HepG2 (cell line): Measurements from ENCODE around the gene MAN2B2. TPM values are rescaled to one million over a fixed set of nuclear protein-coding genes. Genes with fewer than 3 reads are reported as not detected.

Experiments used
- GLI4 ChIP-seq: sonication (generic); formaldehyde crosslinking; IDR thresholded peaks from 2 replicates; pipeline ENCODE4 v1.5.1; 2020; ENCODE audit warnings: missing genetic modification reagents, mild to moderate bottlenecking, moderate library complexity, borderline replicate concordance
- GTF2F1 ChIP-seq: fragments of 150-350 bp; IDR thresholded peaks from 2 replicates; pipeline ENCODE4 v1.6.1; 2014; ENCODE audit warnings: low read length
- HMG20A ChIP-seq: IDR thresholded peaks from 2 replicates; pipeline ENCODE4 v1.6.1; 2016; ENCODE audit warnings: borderline replicate concordance
- KLF11 ChIP-seq: IDR thresholded peaks from 2 replicates; pipeline ENCODE4 v1.6.1; 2016; ENCODE audit warnings: missing compliant biosample characterization
- LCORL ChIP-seq, 2 experiments: fragments of 450-650 bp in 1 of 2; sonication (generic) in 1 of 2; formaldehyde crosslinking in 1 of 2; IDR thresholded peaks; 2 replicates each; pipeline versions ENCODE4 v1.5.0 to v1.6.1; 2017 to 2020; ENCODE audit warnings: antibody characterized with exemption in 1 of 2, missing genetic modification reagents in 1 of 2
- MIER3 ChIP-seq: IDR thresholded peaks from 2 replicates; pipeline ENCODE4 v1.6.1; 2016; ENCODE audit warnings: missing compliant biosample characterization, borderline replicate concordance
- PCBP1 ChIP-seq: fragments of 200-400 bp; formaldehyde crosslinking; IDR thresholded peaks from 2 replicates; pipeline ENCODE4 v1.6.1; 2017; ENCODE audit warnings: mild to moderate bottlenecking, low read depth, low read length, borderline replicate concordance
- PHF5A ChIP-seq: IDR thresholded peaks from one replicate; pipeline ENCODE4 v1.6.1; 2018; ENCODE audit warnings: low read depth, missing genetic modification reagents; ENCODE audit not compliant: unreplicated experiment
- RAD51 ChIP-seq: fragments of 450-650 bp; IDR thresholded peaks from 2 replicates; pipeline ENCODE4 v1.6.1; 2016; ENCODE audit warnings: borderline replicate concordance
- RARG ChIP-seq: sonication (generic); formaldehyde crosslinking; IDR thresholded peaks from 2 replicates; pipeline ENCODE4 v1.4.0; 2020; ENCODE audit warnings: low read depth, mild to moderate bottlenecking, missing genetic modification reagents
- SP1 ChIP-seq, 2 experiments: fragments of 450-650 bp in 1 of 2; sonication (generic) in 1 of 2; formaldehyde crosslinking in 1 of 2; IDR thresholded peaks; 2 replicates each; pipeline versions ENCODE4 v1.4.0 to v1.6.1; 2016 to 2020; ENCODE audit warnings: missing genetic modification reagents in 1 of 2
- SP2 ChIP-seq: sonication (generic); formaldehyde crosslinking; IDR thresholded peaks from 2 replicates; pipeline ENCODE4 v1.5.1; 2020; ENCODE audit warnings: mild to moderate bottlenecking, missing genetic modification reagents
- TBX2 ChIP-seq: sonication (generic); formaldehyde crosslinking; IDR thresholded peaks from 2 replicates; pipeline ENCODE4 v1.5.0; 2020; ENCODE audit warnings: missing genetic modification reagents, mild to moderate bottlenecking, borderline replicate concordance
- ZBTB43 ChIP-seq: sonication (generic); formaldehyde crosslinking; conservative IDR thresholded peaks from 2 replicates; pipeline ENCODE4 v1.4.0; 2020; ENCODE audit warnings: missing genetic modification reagents
- ZKSCAN5 ChIP-seq: sonication (generic); formaldehyde crosslinking; IDR thresholded peaks from 2 replicates; pipeline ENCODE4 v1.5.1; 2020; ENCODE audit warnings: mild to moderate bottlenecking, missing genetic modification reagents
- ZNF580 ChIP-seq: IDR thresholded peaks from 2 replicates; pipeline ENCODE4 v1.6.1; 2016; ENCODE audit warnings: low read depth, borderline replicate concordance
- ZNF790 ChIP-seq: sonication (generic); formaldehyde crosslinking; IDR thresholded peaks from 2 replicates; pipeline ENCODE4 v1.8.0; 2022; ENCODE audit warnings: missing genetic modification reagents, mild to moderate bottlenecking, borderline replicate concordance
- ZSCAN25 ChIP-seq: sonication (generic); formaldehyde crosslinking; IDR thresholded peaks from 2 replicates; pipeline ENCODE4 v1.8.0; 2022; ENCODE audit warnings: mild to moderate bottlenecking, missing genetic modification reagents
- polyA plus RNA-seq, 8 experiments: library from polyadenylated mRNA; depleted of rRNA in 3 of 8; stranded (reverse) in 7 of 8; unstranded in 1 of 8; fragments of >200 nt; fragmentation: Illumina TruSeq in 4 of 8; extraction: Trizol in 4 of 8; gene quantifications; 2 replicates each; pipeline versions ENCODE4 v1.2.1 to v1.2.3, GENCODE V29; 2011 to 2016; ENCODE audit warnings: low read depth in 4 of 8, missing spikeins in 1 of 8, mixed read lengths in 1 of 8; ENCODE audit not compliant: insufficient read depth in 1 of 8
- total RNA-seq, 5 experiments: library from RNA; depleted of rRNA; stranded (reverse); fragments of >200 nt; fragmentation: Illumina TruSeq; extraction: Trizol; gene quantifications; 2 replicates each; pipeline ENCODE4 v1.2.3, GENCODE V29; 2016; ENCODE audit warnings: low read depth in 1 of 5
- TF ChIP-seq, protein P1 (sequence below): IDR thresholded peaks from 2 replicates; pipeline ENCODE4 v1.6.1; 2012; ENCODE audit warnings: low read length, improper control_type of control experiment
- TF ChIP-seq, protein P2 (sequence below): sonication (generic); formaldehyde crosslinking; IDR thresholded peaks from 2 replicates; pipeline ENCODE4 v1.4.0; 2020; ENCODE audit warnings: mild to moderate bottlenecking, missing genetic modification reagents
- TF ChIP-seq, protein P3 (sequence below): sonication (generic); formaldehyde crosslinking; IDR thresholded peaks from 2 replicates; pipeline ENCODE4 v1.4.0; 2020; ENCODE audit warnings: mild to moderate bottlenecking, low read depth, missing genetic modification reagents

MAN2B2 gene
- total and polyA plus RNA-seq, 2 of the 13 experiments (the other 11 are each of a cell fraction or from before 2014, with no cell fraction given), result 4.8 to 5.4 TPM

DNA sequence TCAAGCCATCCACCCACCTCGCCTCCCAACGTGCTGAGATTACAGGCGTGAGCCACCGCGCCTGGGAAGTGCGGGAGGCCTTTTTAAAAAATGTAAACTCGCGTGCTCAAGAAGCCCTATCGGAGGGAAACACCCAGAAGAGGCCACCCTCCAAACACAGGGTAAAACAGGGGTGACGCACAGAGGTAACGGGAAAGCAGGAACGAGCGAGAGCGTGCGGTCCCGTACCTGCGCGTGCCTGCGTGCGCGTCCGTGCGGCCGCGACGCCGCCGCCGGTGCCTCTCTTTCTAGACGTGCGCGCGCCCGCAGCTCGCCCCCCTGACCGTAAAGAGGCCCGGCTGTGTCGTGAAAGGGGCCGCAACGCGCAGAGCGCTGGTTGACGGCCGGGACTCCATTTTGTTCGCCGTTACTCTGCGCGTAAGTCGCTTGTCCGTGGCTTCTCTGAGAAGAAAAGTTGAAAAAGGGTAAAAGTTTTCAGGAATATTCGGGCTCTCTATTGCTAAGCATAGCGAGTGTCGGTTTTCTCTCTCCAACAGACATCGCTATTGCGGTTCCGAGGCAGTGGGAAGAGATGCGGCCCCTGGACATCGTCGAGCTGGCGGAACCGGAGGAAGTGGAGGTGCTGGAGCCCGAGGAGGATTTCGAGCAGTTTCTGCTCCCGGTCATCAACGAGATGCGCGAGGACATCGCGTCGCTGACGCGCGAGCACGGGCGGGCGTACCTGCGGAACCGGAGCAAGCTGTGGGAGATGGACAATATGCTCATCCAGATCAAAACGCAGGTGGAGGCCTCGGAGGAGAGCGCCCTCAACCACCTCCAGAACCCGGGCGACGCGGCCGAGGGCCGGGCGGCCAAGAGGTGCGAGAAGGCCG, 65.5 kb downstream of the MAN2B2 start, which contains the start of gene MRFAP1 (continued):
- TF ChIP-seq, protein P1, sequence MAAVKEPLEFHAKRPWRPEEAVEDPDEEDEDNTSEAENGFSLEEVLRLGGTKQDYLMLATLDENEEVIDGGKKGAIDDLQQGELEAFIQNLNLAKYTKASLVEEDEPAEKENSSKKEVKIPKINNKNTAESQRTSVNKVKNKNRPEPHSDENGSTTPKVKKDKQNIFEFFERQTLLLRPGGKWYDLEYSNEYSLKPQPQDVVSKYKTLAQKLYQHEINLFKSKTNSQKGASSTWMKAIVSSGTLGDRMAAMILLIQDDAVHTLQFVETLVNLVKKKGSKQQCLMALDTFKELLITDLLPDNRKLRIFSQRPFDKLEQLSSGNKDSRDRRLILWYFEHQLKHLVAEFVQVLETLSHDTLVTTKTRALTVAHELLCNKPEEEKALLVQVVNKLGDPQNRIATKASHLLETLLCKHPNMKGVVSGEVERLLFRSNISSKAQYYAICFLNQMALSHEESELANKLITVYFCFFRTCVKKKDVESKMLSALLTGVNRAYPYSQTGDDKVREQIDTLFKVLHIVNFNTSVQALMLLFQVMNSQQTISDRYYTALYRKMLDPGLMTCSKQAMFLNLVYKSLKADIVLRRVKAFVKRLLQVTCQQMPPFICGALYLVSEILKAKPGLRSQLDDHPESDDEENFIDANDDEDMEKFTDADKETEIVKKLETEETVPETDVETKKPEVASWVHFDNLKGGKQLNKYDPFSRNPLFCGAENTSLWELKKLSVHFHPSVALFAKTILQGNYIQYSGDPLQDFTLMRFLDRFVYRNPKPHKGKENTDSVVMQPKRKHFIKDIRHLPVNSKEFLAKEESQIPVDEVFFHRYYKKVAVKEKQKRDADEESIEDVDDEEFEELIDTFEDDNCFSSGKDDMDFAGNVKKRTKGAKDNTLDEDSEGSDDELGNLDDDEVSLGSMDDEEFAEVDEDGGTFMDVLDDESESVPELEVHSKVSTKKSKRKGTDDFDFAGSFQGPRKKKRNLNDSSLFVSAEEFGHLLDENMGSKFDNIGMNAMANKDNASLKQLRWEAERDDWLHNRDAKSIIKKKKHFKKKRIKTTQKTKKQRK, result no peak
- TF ChIP-seq PCBP1 (no peak), ZNF580 (CRISPR knock-in tag) (peak; percentile 56; the same call in 1 of the 2 replicates), TBX2 (CRISPR knock-in tag) (peak; percentile 70), GLI4 (CRISPR knock-in tag) (0 out of 2 replicates have a peak, but pooled peaks have one; percentile 68), SP1 (IDR thresholded peaks at IDR 0.05) (no peak), SP1 (CRISPR knock-in tag; IDR thresholded peaks at IDR 0.05) (peak; percentile 30; the same call in 1 of the 2 replicates), KLF11 (CRISPR knock-in tag) (0 out of 2 replicates have a peak, but pooled peaks have one; percentile 60), GTF2F1 (no peak), RARG (CRISPR knock-in tag) (peak; percentile 58; the same call in 1 of the 2 replicates), ZKSCAN5 (no peak), LCORL (IDR thresholded peaks at IDR 0.05) (no peak), LCORL (CRISPR knock-in tag; IDR thresholded peaks at IDR 0.05) (peak; percentile 81), PHF5A (CRISPR knock-in tag) (no peak), HMG20A (CRISPR knock-in tag) (no peak), ZSCAN25 (CRISPR knock-in tag) (peak; percentile 82; the same call in 1 of the 2 replicates), RAD51 (no peak), ZNF790 (0 out of 2 replicates have a peak, but pooled peaks have one; percentile 28), MIER3 (CRISPR knock-in tag) (no peak), ZBTB43 (CRISPR knock-in tag) (0 out of 2 replicates have a peak, but pooled peaks have one; percentile 42), SP2 (CRISPR knock-in tag) (0 out of 2 replicates have a peak, but pooled peaks have one; percentile 55)
- TF ChIP-seq, protein P2, sequence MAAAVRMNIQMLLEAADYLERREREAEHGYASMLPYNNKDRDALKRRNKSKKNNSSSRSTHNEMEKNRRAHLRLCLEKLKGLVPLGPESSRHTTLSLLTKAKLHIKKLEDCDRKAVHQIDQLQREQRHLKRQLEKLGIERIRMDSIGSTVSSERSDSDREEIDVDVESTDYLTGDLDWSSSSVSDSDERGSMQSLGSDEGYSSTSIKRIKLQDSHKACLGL, result no peak; the same call in 1 of the 2 replicates
- TF ChIP-seq, protein P3, sequence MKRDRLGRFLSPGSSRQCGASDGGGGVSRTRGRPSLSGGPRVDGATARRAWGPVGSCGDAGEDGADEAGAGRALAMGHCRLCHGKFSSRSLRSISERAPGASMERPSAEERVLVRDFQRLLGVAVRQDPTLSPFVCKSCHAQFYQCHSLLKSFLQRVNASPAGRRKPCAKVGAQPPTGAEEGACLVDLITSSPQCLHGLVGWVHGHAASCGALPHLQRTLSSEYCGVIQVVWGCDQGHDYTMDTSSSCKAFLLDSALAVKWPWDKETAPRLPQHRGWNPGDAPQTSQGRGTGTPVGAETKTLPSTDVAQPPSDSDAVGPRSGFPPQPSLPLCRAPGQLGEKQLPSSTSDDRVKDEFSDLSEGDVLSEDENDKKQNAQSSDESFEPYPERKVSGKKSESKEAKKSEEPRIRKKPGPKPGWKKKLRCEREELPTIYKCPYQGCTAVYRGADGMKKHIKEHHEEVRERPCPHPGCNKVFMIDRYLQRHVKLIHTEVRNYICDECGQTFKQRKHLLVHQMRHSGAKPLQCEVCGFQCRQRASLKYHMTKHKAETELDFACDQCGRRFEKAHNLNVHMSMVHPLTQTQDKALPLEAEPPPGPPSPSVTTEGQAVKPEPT (CRISPR knock-in tag), result 0 out of 2 replicates have a peak, but pooled peaks have one; percentile 61
